ENCODE results near the gene SALL4.
"Not testable (repeated sequence)": the region's sequence is repeated elsewhere in the genome, so short reads cannot be mapped to it uniquely, and the experiment has no call there.

The SALL4 gene

GRCh38 chr20:51758978-51759544 is 43.3 kb downstream of the SALL4 start:
- H3K27me3 ChIP-seq (ENCODE audit: control insufficient read depth, insufficient read depth, low read length), result no peaks in the 10 kb centered on the region
- H3K9me3 ChIP-seq (replicated peaks; ENCODE audit: low read length), result no peaks in the 10 kb centered on the region
- H3K36me3 ChIP-seq (ENCODE audit: insufficient read depth, low read length), result no peaks in the 10 kb centered on the region
- no peak overlapping the region for H3K9ac ChIP-seq (ENCODE audit: low read depth, low read length)
- H3K4me3 ChIP-seq (ENCODE audit: low read length), result no peak overlapping the region
- H3K4me1 ChIP-seq (ENCODE audit: control insufficient read depth, insufficient read depth, low read length), result no peaks in the 10 kb centered on the region
- no peak overlapping the region for H3K4me2 ChIP-seq (ENCODE audit: low read length)

GRCh38 chr20:51757226-51757625 is 45.1 kb downstream of the SALL4 start:
- H3K36me3 ChIP-seq (ENCODE audit: insufficient read depth, low read length), result no peaks in the 10 kb centered on the region
- no peak overlapping the region for H3K4me3 ChIP-seq (ENCODE audit: low read length)
- H3K27me3 ChIP-seq (ENCODE audit: control insufficient read depth, insufficient read depth, low read length), result no peaks in the 10 kb centered on the region
- H3K4me1 ChIP-seq (ENCODE audit: control insufficient read depth, insufficient read depth, low read length), result peaks cover 10% of the 10 kb centered on the region
- no peak overlapping the region for H3K4me2 ChIP-seq (ENCODE audit: low read length)
- no peak overlapping the region for H3K9ac ChIP-seq (ENCODE audit: low read depth, low read length)
- no peaks in the 10 kb centered on the region for H3K9me3 ChIP-seq (replicated peaks; ENCODE audit: low read length)

GRCh38 chr20:51756653-51757052 is 45.7 kb downstream of the SALL4 start:
- H3K9me3 ChIP-seq (replicated peaks; ENCODE audit: low read length), result no peaks in the 10 kb centered on the region
- peaks cover 16% of the 10 kb centered on the region for H3K4me1 ChIP-seq (ENCODE audit: control insufficient read depth, insufficient read depth, low read length)
- H3K4me2 ChIP-seq (ENCODE audit: low read length), result no peak overlapping the region
- H3K4me3 ChIP-seq (ENCODE audit: low read length), result no peak overlapping the region
- no peak overlapping the region for H3K9ac ChIP-seq (ENCODE audit: low read depth, low read length)
- no peaks in the 10 kb centered on the region for H3K36me3 ChIP-seq (ENCODE audit: insufficient read depth, low read length)
- no peaks in the 10 kb centered on the region for H3K27me3 ChIP-seq (ENCODE audit: control insufficient read depth, insufficient read depth, low read length)

- H3K27me3 ChIP-seq (ENCODE audit: control insufficient read depth, insufficient read depth, low read length); H3K4me2 ChIP-seq (ENCODE audit: low read length); H3K36me3 ChIP-seq (ENCODE audit: insufficient read depth, low read length); H3K4me3 ChIP-seq (ENCODE audit: low read length); H3K9me3 ChIP-seq (replicated peaks; ENCODE audit: low read length): not testable (repeated sequence)
- Histone ChIP-seq H3K9ac (ENCODE audit: low read depth, low read length) (peak overlapping the region; percentile 71), H3K4me1 (ENCODE audit: control insufficient read depth, insufficient read depth, low read length) (peaks cover 38% of the 10 kb centered on the region)
These were observed 49.1 kb downstream of the SALL4 start for GRCh38 chr20:51753220-51753619.

GRCh38 chr20:51752343-51752951 is 49.9 kb downstream of the SALL4 start:
- no peaks in the 10 kb centered on the region for H3K9me3 ChIP-seq (replicated peaks; ENCODE audit: low read length)
- H3K4me3 ChIP-seq (ENCODE audit: low read length), result peak overlapping the region; percentile 21
- H3K4me1 ChIP-seq (ENCODE audit: control insufficient read depth, insufficient read depth, low read length), result peaks cover 38% of the 10 kb centered on the region
- H3K36me3 ChIP-seq (ENCODE audit: insufficient read depth, low read length), result no peaks in the 10 kb centered on the region
- peak overlapping the region; percentile 71 for H3K9ac ChIP-seq (ENCODE audit: low read depth, low read length)
- no peaks in the 10 kb centered on the region for H3K27me3 ChIP-seq (ENCODE audit: control insufficient read depth, insufficient read depth, low read length)
- H3K4me2 ChIP-seq (ENCODE audit: low read length), result peak overlapping the region; percentile 59

- H3K27me3 ChIP-seq (ENCODE audit: control insufficient read depth, insufficient read depth, low read length), result no peaks in the 10 kb centered on the region
- peak overlapping the region; percentile 24 for H3K4me3 ChIP-seq (ENCODE audit: low read length)
- peak overlapping the region; percentile 74 for H3K9ac ChIP-seq (ENCODE audit: low read depth, low read length)
- peaks cover 38% of the 10 kb centered on the region for H3K4me1 ChIP-seq (ENCODE audit: control insufficient read depth, insufficient read depth, low read length)
- H3K36me3 ChIP-seq (ENCODE audit: insufficient read depth, low read length), result no peaks in the 10 kb centered on the region
- H3K4me2 ChIP-seq (ENCODE audit: low read length), result peak overlapping the region; percentile 64
- no peaks in the 10 kb centered on the region for H3K9me3 ChIP-seq (replicated peaks; ENCODE audit: low read length)
These were observed 51.4 kb downstream of the SALL4 start for GRCh38 chr20:51750770-51751388.

- Histone ChIP-seq H3K4me2 (ENCODE audit: low read length) (peak overlapping the region; percentile 64), H3K36me3 (ENCODE audit: insufficient read depth, low read length) (no peaks in the 10 kb centered on the region), H3K9me3 (replicated peaks; ENCODE audit: low read length) (no peaks in the 10 kb centered on the region), H3K27me3 (ENCODE audit: control insufficient read depth, insufficient read depth, low read length) (no peaks in the 10 kb centered on the region), H3K4me3 (ENCODE audit: low read length) (no peak overlapping the region), H3K4me1 (ENCODE audit: control insufficient read depth, insufficient read depth, low read length) (peaks cover 38% of the 10 kb centered on the region), H3K9ac (ENCODE audit: low read depth, low read length) (peak overlapping the region; percentile 74)
These were observed 52.1 kb downstream of the SALL4 start for GRCh38 chr20:51750037-51750769.

GRCh38 chr20:51749674-51750036 is 52.7 kb downstream of the SALL4 start:
- Histone ChIP-seq H3K36me3 (ENCODE audit: insufficient read depth, low read length) (no peaks in the 10 kb centered on the region), H3K4me1 (ENCODE audit: control insufficient read depth, insufficient read depth, low read length) (peaks cover 38% of the 10 kb centered on the region), H3K27me3 (ENCODE audit: control insufficient read depth, insufficient read depth, low read length) (no peaks in the 10 kb centered on the region)

GRCh38 chr20:51747182-51747911 is 55.0 kb downstream of the SALL4 start:
- peaks cover 37% of the 10 kb centered on the region for H3K4me1 ChIP-seq (ENCODE audit: control insufficient read depth, insufficient read depth, low read length)
- no peak overlapping the region for H3K4me3 ChIP-seq (ENCODE audit: low read length)
- H3K27me3 ChIP-seq (ENCODE audit: control insufficient read depth, insufficient read depth, low read length), result no peaks in the 10 kb centered on the region
- no peak overlapping the region for H3K4me2 ChIP-seq (ENCODE audit: low read length)
- no peaks in the 10 kb centered on the region for H3K36me3 ChIP-seq (ENCODE audit: insufficient read depth, low read length)
- no peak overlapping the region for H3K9ac ChIP-seq (ENCODE audit: low read depth, low read length)
- no peaks in the 10 kb centered on the region for H3K9me3 ChIP-seq (replicated peaks; ENCODE audit: low read length)

More at GRCh38 chr20:51749674-51750036, 52.7 kb downstream of the SALL4 start:
- Histone ChIP-seq H3K4me2 (ENCODE audit: low read length) (peak overlapping the region; percentile 33), H3K9me3 (replicated peaks; ENCODE audit: low read length) (no peaks in the 10 kb centered on the region), H3K9ac (ENCODE audit: low read depth, low read length) (peak overlapping the region; percentile 63), H3K4me3 (ENCODE audit: low read length) (no peak overlapping the region)

GRCh38 chr20:51745804-51746203 is 56.5 kb downstream of the SALL4 start:
- Histone ChIP-seq H3K4me3 (ENCODE audit: low read length) (no peak overlapping the region), H3K9me3 (replicated peaks; ENCODE audit: low read length) (no peaks in the 10 kb centered on the region), H3K9ac (ENCODE audit: low read depth, low read length) (no peak overlapping the region), H3K4me2 (ENCODE audit: low read length) (no peak overlapping the region), H3K27me3 (ENCODE audit: control insufficient read depth, insufficient read depth, low read length) (no peaks in the 10 kb centered on the region), H3K4me1 (ENCODE audit: control insufficient read depth, insufficient read depth, low read length) (peaks cover 31% of the 10 kb centered on the region), H3K36me3 (ENCODE audit: insufficient read depth, low read length) (no peaks in the 10 kb centered on the region)

GRCh38 chr20:51740838-51741237 is 61.5 kb downstream of the SALL4 start:
- Histone ChIP-seq H3K9ac (ENCODE audit: low read depth, low read length) (no peak overlapping the region), H3K4me3 (ENCODE audit: low read length) (no peak overlapping the region), H3K27me3 (ENCODE audit: control insufficient read depth, insufficient read depth, low read length) (no peaks in the 10 kb centered on the region), H3K4me1 (ENCODE audit: control insufficient read depth, insufficient read depth, low read length) (peaks cover 16% of the 10 kb centered on the region), H3K4me2 (ENCODE audit: low read length) (no peak overlapping the region), H3K36me3 (ENCODE audit: insufficient read depth, low read length) (no peaks in the 10 kb centered on the region), H3K9me3 (replicated peaks; ENCODE audit: low read length) (no peaks in the 10 kb centered on the region)
